NCI-H1436 treated with DMSO at 0.1 percent for 48 hours (cell line): ENCODE data around the gene ALPG.
"Not testable (repeated sequence)": the region's sequence is repeated elsewhere in the genome, so short reads cannot be mapped to it uniquely, and the experiment has no call there.

Experiments
- DNase-seq: peaks from one replicate; lab custom pipeline; 2025; lab: John Stamatoyannopoulos, UW

ALPG gene

GRCh38 chr2:232420073-232420454 lies 13.4 kb downstream of the ALPG start:
- no peak for DNase-seq

GRCh38 chr2:232420463-232421188 lies 14.0 kb downstream of the ALPG start:
- no peak for DNase-seq

GRCh38 chr2:232421189-232421785 lies 14.6 kb downstream of the ALPG start:
- DNase-seq, result no peak

- no peak for DNase-seq
Measured at GRCh38 chr2:232422051-232422450, 15.4 kb downstream of the ALPG start.

GRCh38 chr2:232422996-232423395 lies 16.4 kb downstream of the ALPG start:
- not testable (repeated sequence) for DNase-seq

- DNase-seq, result not testable (repeated sequence)
Measured at GRCh38 chr2:232423407-232423806, 16.8 kb downstream of the ALPG start.

- no peak for DNase-seq
Measured at GRCh38 chr2:232431705-232432590, 25.3 kb downstream of the ALPG start.

- DNase-seq, result no peak
Measured at GRCh38 chr2:232432598-232433184, 26.0 kb downstream of the ALPG start.

GRCh38 chr2:232433622-232434021 lies 27.0 kb downstream of the ALPG start:
- DNase-seq, result not testable (repeated sequence)

GRCh38 chr2:232434091-232434490 lies 27.4 kb downstream of the ALPG start:
- no peak for DNase-seq

GRCh38 chr2:232434563-232435374 lies 28.1 kb downstream of the ALPG start:
- no peak for DNase-seq

- DNase-seq, result no peak
Measured at GRCh38 chr2:232435375-232435648, 28.7 kb downstream of the ALPG start.

GRCh38 chr2:232435805-232436204 lies 29.2 kb downstream of the ALPG start:
- DNase-seq, result no peak

- no peak for DNase-seq
Measured at GRCh38 chr2:232436381-232437194, 29.9 kb downstream of the ALPG start.

GRCh38 chr2:232437195-232437571 lies 30.5 kb downstream of the ALPG start:
- no peak for DNase-seq

- no peak for DNase-seq
Measured at GRCh38 chr2:232438091-232438490, 31.4 kb downstream of the ALPG start.

GRCh38 chr2:232438951-232439757 lies 32.5 kb downstream of the ALPG start:
- DNase-seq, result no peak

GRCh38 chr2:232439758-232440135 lies 33.1 kb downstream of the ALPG start:
- no peak for DNase-seq

- DNase-seq, result not testable (repeated sequence)
Measured at GRCh38 chr2:232440220-232441018, 33.8 kb downstream of the ALPG start.
